Measurements from ENCODE around the gene PIN4.

DNA sequence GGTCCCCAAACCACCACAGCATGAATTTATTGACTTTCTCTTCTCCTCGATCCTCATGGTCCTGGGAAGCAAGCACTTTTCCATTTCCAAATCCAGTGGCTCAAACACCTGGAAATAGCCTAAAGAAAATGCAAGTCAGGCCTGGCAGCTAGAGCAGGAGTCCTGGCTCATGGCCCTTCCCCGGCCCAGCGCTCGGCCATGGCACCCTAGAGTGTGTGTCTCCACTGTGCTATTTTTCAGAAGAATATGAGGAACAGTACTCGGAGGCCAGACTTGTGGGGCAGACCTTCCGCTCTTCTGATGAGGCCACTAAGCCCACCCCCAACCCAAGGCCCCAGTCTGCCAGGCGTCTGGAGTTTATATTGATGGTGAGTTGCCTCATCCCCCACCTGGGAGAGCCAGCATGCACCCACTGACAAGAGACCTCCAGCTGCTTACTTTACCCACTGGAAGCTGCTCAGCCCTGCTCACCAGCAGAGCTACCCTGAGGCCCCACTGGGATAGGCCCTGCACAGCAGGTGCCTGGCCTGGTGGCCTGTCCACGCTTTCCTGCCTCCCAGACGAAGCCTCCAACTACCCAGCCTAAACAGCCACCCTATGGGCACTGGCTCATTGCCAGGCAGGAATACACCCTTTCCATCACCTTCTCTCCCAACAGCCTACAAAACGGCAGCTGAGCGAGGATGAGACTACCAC is 47.6 kb upstream of the PIN4 start:
- TF ChIP-seq, protein P1, sequence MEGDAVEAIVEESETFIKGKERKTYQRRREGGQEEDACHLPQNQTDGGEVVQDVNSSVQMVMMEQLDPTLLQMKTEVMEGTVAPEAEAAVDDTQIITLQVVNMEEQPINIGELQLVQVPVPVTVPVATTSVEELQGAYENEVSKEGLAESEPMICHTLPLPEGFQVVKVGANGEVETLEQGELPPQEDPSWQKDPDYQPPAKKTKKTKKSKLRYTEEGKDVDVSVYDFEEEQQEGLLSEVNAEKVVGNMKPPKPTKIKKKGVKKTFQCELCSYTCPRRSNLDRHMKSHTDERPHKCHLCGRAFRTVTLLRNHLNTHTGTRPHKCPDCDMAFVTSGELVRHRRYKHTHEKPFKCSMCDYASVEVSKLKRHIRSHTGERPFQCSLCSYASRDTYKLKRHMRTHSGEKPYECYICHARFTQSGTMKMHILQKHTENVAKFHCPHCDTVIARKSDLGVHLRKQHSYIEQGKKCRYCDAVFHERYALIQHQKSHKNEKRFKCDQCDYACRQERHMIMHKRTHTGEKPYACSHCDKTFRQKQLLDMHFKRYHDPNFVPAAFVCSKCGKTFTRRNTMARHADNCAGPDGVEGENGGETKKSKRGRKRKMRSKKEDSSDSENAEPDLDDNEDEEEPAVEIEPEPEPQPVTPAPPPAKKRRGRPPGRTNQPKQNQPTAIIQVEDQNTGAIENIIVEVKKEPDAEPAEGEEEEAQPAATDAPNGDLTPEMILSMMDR (optimal IDR thresholded peaks at IDR 0.05 in 1 of 3, IDR thresholded peaks at IDR 0.05 in 1 of 3, conservative IDR thresholded peaks at IDR 0.05 in 1 of 3; ENCODE audit: extremely low read depth in 1 of 3, insufficient read depth in 2 of 3, low read length in 3 of 3): no peak
- TF ChIP-seq EZH2 (IDR thresholded peaks at IDR 0.05; ENCODE audit: low read length): no peak

Data from keratinocyte (primary cell).